Peyer's patch (tissue), 4 donors: Measurements from ENCODE around the gene EGFL7. TPM values are rescaled to one million over a fixed set of nuclear protein-coding genes. Genes with fewer than 3 reads are reported as not detected.

Experiments used
- DNase-seq, 3 donors: peaks; one replicate each; pipeline ENCODE4 v3.0.0-alpha.2; 2017 to 2019
- H3K27ac ChIP-seq, 4 donors: fragments of 200-600 bp; sonication (generic); one replicate each; pipeline ENCODE4 v1.5.1; 2016 to 2019
- H3K27me3 ChIP-seq, 2 donors: fragments of 200-600 bp; sonication (generic); one replicate each; pipeline ENCODE4 v1.5.1; 2019
- H3K36me3 ChIP-seq, 3 donors: fragments of 200-600 bp; sonication (generic); one replicate each; pipeline ENCODE4 v1.5.1; 2016 to 2019
- H3K4me1 ChIP-seq, 4 donors: fragments of 200-600 bp; sonication (generic); one replicate each; pipeline ENCODE4 v1.5.1; 2016 to 2019
- H3K4me3 ChIP-seq, 4 donors: fragments of 200-600 bp; sonication (generic); 1 replicate in 3 of 4; 2 replicates in 1 of 4; pipeline ENCODE4 v1.5.1; 2016 to 2019; ENCODE audit warnings: mild to moderate bottlenecking in 1 of 4
- H3K9me3 ChIP-seq, 4 donors: fragments of 200-600 bp; sonication (generic); one replicate each; pipeline ENCODE4 v1.5.1; 2016 to 2019; ENCODE audit warnings: mild to moderate bottlenecking in 1 of 4
- CTCF ChIP-seq, 6 experiments: fragments of 450-650 bp in 4 of 6; fragments of 200-600 bp in 2 of 6; sonication (generic) in 1 of 6; IDR thresholded peaks; one replicate each; pipeline ENCODE4 v1.5.1; 2017 to 2019; ENCODE audit warnings: antibody characterized with exemption in 6 of 6, mild to moderate bottlenecking in 3 of 6, moderate library complexity in 1 of 6
- POLR2A ChIP-seq, 2 donors: fragments of 450-650 bp; IDR thresholded peaks; one replicate each; pipeline ENCODE4 v1.5.1; 2017; ENCODE audit warnings: antibody characterized with exemption in 2 of 2, mild to moderate bottlenecking in 2 of 2, moderate library complexity in 2 of 2
- total RNA-seq, 4 donors: library from RNA; depleted of rRNA; stranded (reverse); fragments of >200 nt; gene quantifications; one replicate each; pipeline ENCODE4 v1.1.0, GENCODE V29; 2016

EGFL7 gene
- total RNA-seq, 4 donors from 2014 or later = 21.5 to 77.6 (median 46.0) TPM

GRCh38 chr9:136656183-136656738, 6.5 kb upstream of the EGFL7 start:
- Histone ChIP-seq H3K27ac (peak overlapping the region in 3 of 4 donors; percentile 32 to 72 (median 43)), H3K4me1 (peaks cover 0 to 27% (median 9%) of the 10 kb centered on the region in 4 donors), H3K27me3 (peaks cover 0 to 8% of the 10 kb centered on the region in 2 donors), H3K4me3 (no peak overlapping the region), H3K36me3 (no peaks in the 10 kb centered on the region), H3K9me3 (no peaks in the 10 kb centered on the region)
- no peak for TF ChIP-seq CTCF (IDR thresholded peaks at IDR 0.05)
- TF ChIP-seq POLR2A (IDR thresholded peaks at IDR 0.05) = no peak
- DNase-seq = no peak

- TF ChIP-seq POLR2A (IDR thresholded peaks at IDR 0.05) (no peak), CTCF (IDR thresholded peaks at IDR 0.05) (no peak)
- Histone ChIP-seq H3K4me1 (peaks cover 0 to 27% (median 9%) of the 10 kb centered on the region in 4 donors), H3K27me3 (peaks cover 0 to 8% of the 10 kb centered on the region in 2 donors), H3K36me3 (no peaks in the 10 kb centered on the region), H3K4me3 (no peak overlapping the region), H3K9me3 (no peaks in the 10 kb centered on the region), H3K27ac (peak overlapping the region; percentile 31 to 72 (median 38))
- DNase-seq = no peak
These were observed 5.7 kb upstream of the EGFL7 start for GRCh38 chr9:136656795-136657611.

GRCh38 chr9:136657974-136658848, 4.5 kb upstream of the EGFL7 start:
- peak overlapping the region in 3 of 4 donors; percentile 17 to 72 (median 68) for H3K27ac ChIP-seq

GRCh38 chr9:136658849-136659535, 3.7 kb upstream of the EGFL7 start:
- Histone ChIP-seq H3K27ac (peak overlapping the region in 3 of 4 donors; percentile 38 to 72 (median 68)), H3K9me3 (no peaks in the 10 kb centered on the region), H3K4me3 (peak overlapping the region in 2 of 4 donors; percentile 24 to 27), H3K36me3 (no peaks in the 10 kb centered on the region), H3K4me1 (peaks cover 0 to 27% (median 9%) of the 10 kb centered on the region in 4 donors), H3K27me3 (peaks cover 0 to 8% of the 10 kb centered on the region in 2 donors)
- peak in 1 of 3 donors; percentile 29 for DNase-seq
- TF ChIP-seq POLR2A (IDR thresholded peaks at IDR 0.05) (no peak), CTCF (IDR thresholded peaks at IDR 0.05) (no peak)

More at GRCh38 chr9:136657974-136658848, 4.5 kb upstream of the EGFL7 start:
- peak overlapping the region in 2 of 4 donors; percentile 24 to 27 for H3K4me3 ChIP-seq
- peaks cover 0 to 8% of the 10 kb centered on the region in 2 donors for H3K27me3 ChIP-seq
- TF ChIP-seq POLR2A (IDR thresholded peaks at IDR 0.05) (no peak), CTCF (IDR thresholded peaks at IDR 0.05) (no peak)
- DNase-seq = peak in 2 of 3 donors; percentile 76 to 81
- peaks cover 0 to 27% (median 9%) of the 10 kb centered on the region in 4 donors for H3K4me1 ChIP-seq
- no peaks in the 10 kb centered on the region for H3K9me3 ChIP-seq
- no peaks in the 10 kb centered on the region for H3K36me3 ChIP-seq
